HepG2 (cell line): Measurements from ENCODE around the gene LTB4R. TPM values are rescaled to one million over a fixed set of nuclear protein-coding genes. Genes with fewer than 3 reads are reported as not detected.

Source experiments
- BRF2 ChIP-seq: sonication (generic); formaldehyde crosslinking; IDR thresholded peaks from 2 replicates; pipeline ENCODE4 v1.8.1; 2022; ENCODE audit warnings: mild to moderate bottlenecking, missing genetic modification reagents
- CENPX ChIP-seq: sonication (generic); formaldehyde crosslinking; IDR thresholded peaks from 2 replicates; pipeline ENCODE4 v1.9.0; 2021; ENCODE audit warnings: mild to moderate bottlenecking, missing genetic modification reagents, moderate library complexity
- EED ChIP-seq: sonication (generic); formaldehyde crosslinking; IDR thresholded peaks from 2 replicates; pipeline ENCODE4 v1.5.0; 2020; ENCODE audit warnings: mild to moderate bottlenecking, missing genetic modification reagents
- FOXP4 ChIP-seq: sonication (generic); formaldehyde crosslinking; IDR thresholded peaks from 2 replicates; pipeline ENCODE4 v1.4.0; 2020; ENCODE audit warnings: missing genetic modification reagents
- HNRNPLL ChIP-seq: fragments of 200-400 bp; formaldehyde crosslinking; IDR thresholded peaks from 2 replicates; pipeline ENCODE4 v1.6.1; 2017; ENCODE audit warnings: mild to moderate bottlenecking, low read depth, low read length; ENCODE audit not compliant: poor library complexity, severe bottlenecking
- IRX3 ChIP-seq: sonication (generic); formaldehyde crosslinking; IDR thresholded peaks from 2 replicates; pipeline ENCODE4 v1.8.1; 2023; ENCODE audit warnings: mild to moderate bottlenecking, low read depth, missing genetic modification reagents, borderline replicate concordance
- KLF11 ChIP-seq: IDR thresholded peaks from 2 replicates; pipeline ENCODE4 v1.6.1; 2016; ENCODE audit warnings: missing compliant biosample characterization
- MAFK ChIP-seq, 2 experiments: IDR thresholded peaks in 1 of 2; conservative IDR thresholded peaks in 1 of 2; 2 replicates each; pipeline ENCODE4 v1.6.1; 2011; ENCODE audit warnings: improper control_type of control experiment in 2 of 2, low read length in 2 of 2
- RCOR2 ChIP-seq: IDR thresholded peaks from 2 replicates; pipeline ENCODE4 v1.6.1; 2016; ENCODE audit warnings: missing biosample characterization, missing genetic modification reagents
- ZFY ChIP-seq: sonication (generic); formaldehyde crosslinking; IDR thresholded peaks from 2 replicates; pipeline ENCODE4 v1.4.0; 2020; ENCODE audit warnings: missing genetic modification reagents
- ZNF276 ChIP-seq: sonication (generic); formaldehyde crosslinking; IDR thresholded peaks from 2 replicates; pipeline ENCODE4 v1.4.0; 2020; ENCODE audit warnings: mild to moderate bottlenecking, low read depth, missing genetic modification reagents
- ZNF331 ChIP-seq: sonication (generic); formaldehyde crosslinking; IDR thresholded peaks from 2 replicates; pipeline ENCODE4 v1.4.0; 2020; ENCODE audit warnings: missing genetic modification reagents
- polyA plus RNA-seq, 8 experiments: library from polyadenylated mRNA; depleted of rRNA in 3 of 8; stranded (reverse) in 7 of 8; unstranded in 1 of 8; fragments of >200 nt; fragmentation: Illumina TruSeq in 4 of 8; extraction: Trizol in 4 of 8; gene quantifications; 2 replicates each; pipeline versions ENCODE4 v1.2.1 to v1.2.3, GENCODE V29; 2011 to 2016; ENCODE audit warnings: low read depth in 4 of 8, missing spikeins in 1 of 8, mixed read lengths in 1 of 8; ENCODE audit not compliant: insufficient read depth in 1 of 8
- total RNA-seq, 5 experiments: library from RNA; depleted of rRNA; stranded (reverse); fragments of >200 nt; fragmentation: Illumina TruSeq; extraction: Trizol; gene quantifications; 2 replicates each; pipeline ENCODE4 v1.2.3, GENCODE V29; 2016; ENCODE audit warnings: low read depth in 1 of 5
- TF ChIP-seq, protein P1 (sequence below): sonication (generic); formaldehyde crosslinking; IDR thresholded peaks from 2 replicates; pipeline ENCODE4 v1.4.0; 2020; ENCODE audit warnings: missing genetic modification reagents, mild to moderate bottlenecking, borderline replicate concordance
- TF ChIP-seq, protein P2 (sequence below): sonication (generic); formaldehyde crosslinking; IDR thresholded peaks from 2 replicates; pipeline ENCODE4 v1.4.0; 2020; ENCODE audit warnings: missing genetic modification reagents

Gene LTB4R
- total and polyA plus RNA-seq, 2 of the 13 experiments (the other 11 are each of a cell fraction or from before 2014, with no cell fraction given): 3.2 to 8.2 TPM

DNA sequence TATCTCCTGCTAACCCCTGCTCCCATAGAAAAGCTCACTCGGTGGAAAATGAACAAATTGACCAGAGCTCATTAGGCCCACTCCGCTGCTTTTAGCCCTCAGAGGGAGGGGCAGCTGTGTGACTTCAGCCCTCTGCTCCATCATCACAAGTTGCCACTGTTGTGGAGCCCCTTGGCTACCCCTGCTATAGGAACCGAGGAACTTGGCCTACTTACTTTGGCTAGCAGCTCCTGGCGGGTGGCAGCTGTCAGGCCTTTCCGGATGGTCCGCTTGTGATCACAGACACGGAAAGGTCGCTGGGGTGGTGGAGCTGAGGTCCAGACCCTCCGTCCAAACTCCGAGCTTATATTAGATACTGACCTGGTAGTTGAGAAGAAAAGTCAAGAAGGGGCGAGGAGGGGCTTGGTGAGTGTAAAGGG, 4.1 kb upstream of the LTB4R start (continued):
- TF ChIP-seq, protein P1, sequence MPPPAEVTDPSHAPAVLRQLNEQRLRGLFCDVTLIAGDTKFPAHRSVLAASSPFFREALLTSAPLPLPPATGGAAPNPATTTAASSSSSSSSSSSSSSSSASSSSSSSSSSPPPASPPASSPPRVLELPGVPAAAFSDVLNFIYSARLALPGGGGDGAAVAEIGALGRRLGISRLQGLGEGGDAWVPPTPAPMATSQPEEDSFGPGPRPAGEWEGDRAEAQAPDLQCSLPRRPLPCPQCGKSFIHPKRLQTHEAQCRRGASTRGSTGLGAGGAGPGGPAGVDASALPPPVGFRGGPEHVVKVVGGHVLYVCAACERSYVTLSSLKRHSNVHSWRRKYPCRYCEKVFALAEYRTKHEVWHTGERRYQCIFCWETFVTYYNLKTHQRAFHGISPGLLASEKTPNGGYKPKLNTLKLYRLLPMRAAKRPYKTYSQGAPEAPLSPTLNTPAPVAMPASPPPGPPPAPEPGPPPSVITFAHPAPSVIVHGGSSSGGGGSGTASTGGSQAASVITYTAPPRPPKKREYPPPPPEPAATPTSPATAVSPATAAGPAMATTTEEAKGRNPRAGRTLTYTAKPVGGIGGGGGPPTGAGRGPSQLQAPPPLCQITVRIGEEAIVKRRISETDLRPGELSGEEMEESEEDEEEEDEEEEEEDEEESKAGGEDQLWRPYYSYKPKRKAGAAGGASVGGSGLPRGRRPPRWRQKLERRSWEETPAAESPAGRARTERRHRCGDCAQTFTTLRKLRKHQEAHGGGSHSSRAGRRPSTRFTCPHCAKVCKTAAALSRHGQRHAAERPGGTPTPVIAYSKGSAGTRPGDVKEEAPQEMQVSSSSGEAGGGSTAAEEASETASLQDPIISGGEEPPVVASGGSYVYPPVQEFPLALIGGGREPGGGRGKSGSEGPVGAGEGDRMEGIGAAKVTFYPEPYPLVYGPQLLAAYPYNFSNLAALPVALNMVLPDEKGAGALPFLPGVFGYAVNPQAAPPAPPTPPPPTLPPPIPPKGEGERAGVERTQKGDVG (CRISPR knock-in tag): peak; percentile 98
- peak; percentile 99; the same call in 1 of the 2 replicates for TF ChIP-seq EED (CRISPR knock-in tag)
- TF ChIP-seq FOXP4 (CRISPR knock-in tag): no peak
- TF ChIP-seq ZNF276 (CRISPR knock-in tag): no peak
- TF ChIP-seq RCOR2 (CRISPR knock-in tag): no peak
- TF ChIP-seq, protein P2, sequence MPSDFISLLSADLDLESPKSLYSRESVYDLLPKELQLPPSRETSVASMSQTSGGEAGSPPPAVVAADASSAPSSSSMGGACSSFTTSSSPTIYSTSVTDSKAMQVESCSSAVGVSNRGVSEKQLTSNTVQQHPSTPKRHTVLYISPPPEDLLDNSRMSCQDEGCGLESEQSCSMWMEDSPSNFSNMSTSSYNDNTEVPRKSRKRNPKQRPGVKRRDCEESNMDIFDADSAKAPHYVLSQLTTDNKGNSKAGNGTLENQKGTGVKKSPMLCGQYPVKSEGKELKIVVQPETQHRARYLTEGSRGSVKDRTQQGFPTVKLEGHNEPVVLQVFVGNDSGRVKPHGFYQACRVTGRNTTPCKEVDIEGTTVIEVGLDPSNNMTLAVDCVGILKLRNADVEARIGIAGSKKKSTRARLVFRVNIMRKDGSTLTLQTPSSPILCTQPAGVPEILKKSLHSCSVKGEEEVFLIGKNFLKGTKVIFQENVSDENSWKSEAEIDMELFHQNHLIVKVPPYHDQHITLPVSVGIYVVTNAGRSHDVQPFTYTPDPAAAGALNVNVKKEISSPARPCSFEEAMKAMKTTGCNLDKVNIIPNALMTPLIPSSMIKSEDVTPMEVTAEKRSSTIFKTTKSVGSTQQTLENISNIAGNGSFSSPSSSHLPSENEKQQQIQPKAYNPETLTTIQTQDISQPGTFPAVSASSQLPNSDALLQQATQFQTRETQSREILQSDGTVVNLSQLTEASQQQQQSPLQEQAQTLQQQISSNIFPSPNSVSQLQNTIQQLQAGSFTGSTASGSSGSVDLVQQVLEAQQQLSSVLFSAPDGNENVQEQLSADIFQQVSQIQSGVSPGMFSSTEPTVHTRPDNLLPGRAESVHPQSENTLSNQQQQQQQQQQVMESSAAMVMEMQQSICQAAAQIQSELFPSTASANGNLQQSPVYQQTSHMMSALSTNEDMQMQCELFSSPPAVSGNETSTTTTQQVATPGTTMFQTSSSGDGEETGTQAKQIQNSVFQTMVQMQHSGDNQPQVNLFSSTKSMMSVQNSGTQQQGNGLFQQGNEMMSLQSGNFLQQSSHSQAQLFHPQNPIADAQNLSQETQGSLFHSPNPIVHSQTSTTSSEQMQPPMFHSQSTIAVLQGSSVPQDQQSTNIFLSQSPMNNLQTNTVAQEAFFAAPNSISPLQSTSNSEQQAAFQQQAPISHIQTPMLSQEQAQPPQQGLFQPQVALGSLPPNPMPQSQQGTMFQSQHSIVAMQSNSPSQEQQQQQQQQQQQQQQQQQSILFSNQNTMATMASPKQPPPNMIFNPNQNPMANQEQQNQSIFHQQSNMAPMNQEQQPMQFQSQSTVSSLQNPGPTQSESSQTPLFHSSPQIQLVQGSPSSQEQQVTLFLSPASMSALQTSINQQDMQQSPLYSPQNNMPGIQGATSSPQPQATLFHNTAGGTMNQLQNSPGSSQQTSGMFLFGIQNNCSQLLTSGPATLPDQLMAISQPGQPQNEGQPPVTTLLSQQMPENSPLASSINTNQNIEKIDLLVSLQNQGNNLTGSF (CRISPR knock-in tag): peak; percentile 38; the same call in 1 of the 2 replicates
- TF ChIP-seq ZFY (CRISPR knock-in tag): peak; percentile 59
- TF ChIP-seq HNRNPLL: no peak
- TF ChIP-seq IRX3 (CRISPR knock-in tag): 0 out of 2 replicates have a peak, but pooled peaks have one; percentile 12
- TF ChIP-seq BRF2 (CRISPR knock-in tag): no peak
- no peak for TF ChIP-seq MAFK (conservative IDR thresholded peaks at IDR 0.05 in 1 of 2, IDR thresholded peaks at IDR 0.05 in 1 of 2; ENCODE audit: low read length in 2 of 2)
- TF ChIP-seq ZNF331 (CRISPR knock-in tag): no peak
- no peak for TF ChIP-seq CENPX (CRISPR knock-in tag)
- no peak for TF ChIP-seq KLF11 (CRISPR knock-in tag)
